ENCODE measurements around the gene SUB1.
A peak's percentile ranks its signal among the peaks of the same experiment; 100 is the strongest.
"Not testable (repeated sequence)": the region's sequence is repeated elsewhere in the genome, so short reads cannot be mapped to it uniquely, and the experiment has no call there.

SUB1 gene

GRCh38 chr5:32600054-32600622 is 14.8 kb downstream of the SUB1 start:
- peak; percentile 51 for DNase-seq (ENCODE audit: low read depth)

GRCh38 chr5:32601623-32602295 is 16.4 kb downstream of the SUB1 start:
- DNase-seq (ENCODE audit: low read depth): no peak

DNA sequence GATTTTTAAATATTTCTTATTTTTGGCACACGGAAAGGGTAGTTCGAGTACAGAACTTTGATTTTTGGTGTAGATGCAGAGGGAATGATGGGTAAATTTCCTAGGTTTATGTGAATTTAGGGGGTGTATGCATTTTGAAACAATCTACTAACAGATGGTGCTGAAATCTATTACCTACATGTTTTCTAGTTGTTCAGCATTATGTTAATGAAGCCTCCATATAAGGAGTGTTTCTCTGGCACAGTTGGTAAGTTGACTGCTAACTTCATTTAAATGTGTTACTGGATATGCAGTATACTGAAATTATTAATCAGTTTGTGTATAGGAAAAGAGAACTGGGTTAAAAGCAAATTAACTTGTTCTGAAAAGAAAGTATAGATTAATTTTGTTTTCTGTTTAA is 17.5 kb downstream of the SUB1 start:
- DNase-seq (ENCODE audit: low read depth): no peak

- no peak for DNase-seq (ENCODE audit: low read depth)
Observed at GRCh38 chr5:32604800-32605765, 19.7 kb downstream of the SUB1 start.

GRCh38 chr5:32605766-32606152 is 20.4 kb downstream of the SUB1 start:
- no peak for DNase-seq (ENCODE audit: low read depth)

DNA sequence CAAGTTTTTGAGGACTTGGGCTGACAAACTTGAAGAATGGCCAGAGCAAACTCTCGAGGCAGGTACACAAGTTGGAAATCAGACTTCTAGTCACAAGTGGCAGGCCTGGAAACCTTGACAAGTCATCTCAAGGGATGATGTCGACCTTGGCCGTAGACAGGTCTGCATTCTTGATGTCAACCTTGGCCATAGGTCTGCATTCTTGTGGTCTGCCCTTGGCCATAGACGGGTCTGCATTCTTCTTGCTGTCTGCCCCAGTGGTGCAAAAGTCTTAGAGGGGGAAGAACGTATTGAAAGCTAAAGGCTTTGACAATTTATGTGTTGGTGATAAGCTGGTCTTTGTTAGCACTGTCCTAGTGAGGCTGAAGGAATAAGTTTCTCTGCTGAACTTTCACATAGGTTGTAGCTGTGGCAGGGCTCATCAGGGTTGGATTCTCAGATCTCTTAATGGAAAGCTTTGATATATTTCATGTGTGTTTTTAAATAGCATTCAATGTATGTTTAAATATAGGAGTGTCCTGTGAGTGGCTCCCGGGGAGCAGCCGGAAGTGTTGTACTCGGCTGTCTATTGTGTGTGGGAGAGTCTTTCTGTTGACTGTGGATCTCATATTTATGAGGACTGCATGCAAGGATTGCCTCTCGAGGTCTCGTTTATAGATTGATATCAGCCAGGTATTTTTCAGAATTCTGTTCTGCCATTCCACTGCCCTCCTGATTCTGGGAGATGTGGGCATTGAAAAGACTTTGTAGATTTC is 27.0 kb downstream of the SUB1 start:
- DNase-seq (ENCODE audit: low read depth): peak; percentile 58

GRCh38 chr5:32613050-32613672 is 27.8 kb downstream of the SUB1 start:
- DNase-seq (ENCODE audit: low read depth): peak; percentile 69

DNA sequence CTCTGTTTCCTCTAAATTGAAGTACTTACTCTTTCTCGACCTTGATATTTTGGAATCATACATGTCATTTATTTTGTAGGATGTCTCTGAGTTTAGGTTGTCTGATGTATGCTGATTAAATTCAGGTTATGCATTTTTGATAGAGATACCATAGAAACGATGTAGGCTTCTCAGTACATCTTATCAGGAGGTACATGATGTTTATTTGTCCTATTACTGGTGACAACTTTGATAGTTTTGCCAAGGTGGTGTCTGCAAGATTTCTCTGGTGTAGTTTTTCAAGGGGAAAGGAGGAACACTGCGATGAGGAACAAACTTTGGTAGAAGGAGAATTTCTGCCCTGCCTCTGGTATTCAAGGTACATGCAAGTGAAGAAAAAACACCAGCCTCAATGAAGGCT is 29.9 kb downstream of the SUB1 start:
- DNase-seq (ENCODE audit: low read depth): no peak

- no peak for DNase-seq (ENCODE audit: low read depth)
Observed at GRCh38 chr5:32618962-32619361, 33.6 kb downstream of the SUB1 start.

DNA sequence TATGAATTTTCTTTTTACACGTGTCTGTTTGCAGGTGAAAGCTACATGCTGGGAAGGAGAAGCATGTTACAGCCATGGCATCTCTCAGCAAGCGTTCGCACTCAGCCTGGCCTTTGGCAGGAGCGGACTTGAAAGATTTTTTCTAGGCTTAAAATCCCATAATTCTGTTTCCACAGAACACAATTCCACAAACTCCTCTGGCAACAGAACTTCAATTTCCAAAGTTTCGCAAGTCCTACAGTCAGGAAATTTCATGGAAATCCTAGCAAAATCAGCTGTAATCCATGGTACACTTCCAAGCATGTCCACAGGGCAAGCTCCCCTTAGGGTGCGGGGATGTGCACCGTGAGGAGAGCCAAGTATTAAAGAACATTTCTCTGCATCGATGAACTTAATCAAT is 35.9 kb downstream of the SUB1 start:
- DNase-seq (ENCODE audit: low read depth): no peak

DNA sequence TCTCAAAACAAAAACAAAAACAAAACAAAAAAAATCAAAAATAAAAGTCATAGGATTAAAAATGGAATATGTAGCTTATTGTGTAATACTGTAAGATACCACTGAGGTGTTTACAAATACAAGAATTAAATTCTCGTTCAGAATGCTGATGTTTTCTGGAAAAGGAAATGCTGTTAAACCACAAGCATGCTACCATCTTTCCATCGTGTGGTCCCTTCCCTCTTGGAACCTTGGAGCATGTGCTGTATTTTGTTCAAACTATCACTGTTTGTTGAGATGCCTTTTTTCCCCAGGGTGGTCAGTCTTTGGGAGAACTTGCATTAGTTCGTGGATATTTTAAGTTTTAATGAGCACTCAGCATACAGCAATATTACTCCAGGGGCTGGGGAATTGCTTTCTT is 39.7 kb downstream of the SUB1 start:
- no peak for DNase-seq (ENCODE audit: low read depth)

GRCh38 chr5:32625547-32625946 is 40.2 kb downstream of the SUB1 start:
- DNase-seq (ENCODE audit: low read depth): no peak

- DNase-seq (ENCODE audit: low read depth): no peak
Observed at GRCh38 chr5:32627219-32627870, 42.0 kb downstream of the SUB1 start.

DNA sequence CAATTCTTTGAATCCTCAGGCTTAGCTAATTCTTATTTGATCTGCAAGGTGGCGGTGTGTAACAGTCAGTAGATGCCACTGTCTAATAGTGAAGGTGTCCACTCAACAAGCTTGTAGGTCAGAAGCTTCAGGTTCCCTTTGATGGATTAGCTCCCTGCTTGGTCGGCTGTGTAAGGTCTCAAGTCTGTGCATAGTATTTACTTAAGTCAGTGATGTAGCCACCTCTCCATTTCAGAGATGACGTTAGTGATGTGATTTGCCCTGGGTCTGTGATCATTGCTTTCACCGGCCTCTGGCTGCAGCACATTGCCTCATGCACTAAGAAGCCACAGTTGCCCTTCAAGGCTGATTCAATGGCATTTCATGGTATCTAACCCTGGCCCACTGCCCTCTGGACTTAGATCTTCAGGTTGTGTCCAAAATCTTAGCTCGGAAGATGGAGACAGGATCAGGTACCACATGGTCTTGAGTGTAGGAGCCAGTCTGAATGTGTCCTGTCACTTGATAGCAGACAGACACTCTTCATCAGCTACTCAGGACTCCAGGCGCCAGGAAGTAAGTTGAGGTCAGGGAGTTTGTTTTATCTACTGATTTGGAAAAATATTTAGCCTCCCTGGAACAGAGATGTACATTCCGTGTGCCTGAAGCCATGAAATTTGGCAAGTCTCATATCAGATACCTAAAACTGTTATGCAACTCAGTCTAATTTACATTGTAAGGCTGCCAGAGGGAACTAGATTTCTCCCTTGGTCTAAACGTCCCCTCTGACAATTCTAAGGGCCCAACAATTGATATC is 42.9 kb downstream of the SUB1 start:
- DNase-seq (ENCODE audit: low read depth): no peak

- DNase-seq (ENCODE audit: low read depth): no peak
Observed at GRCh38 chr5:32630867-32631491, 45.6 kb downstream of the SUB1 start.

DNA sequence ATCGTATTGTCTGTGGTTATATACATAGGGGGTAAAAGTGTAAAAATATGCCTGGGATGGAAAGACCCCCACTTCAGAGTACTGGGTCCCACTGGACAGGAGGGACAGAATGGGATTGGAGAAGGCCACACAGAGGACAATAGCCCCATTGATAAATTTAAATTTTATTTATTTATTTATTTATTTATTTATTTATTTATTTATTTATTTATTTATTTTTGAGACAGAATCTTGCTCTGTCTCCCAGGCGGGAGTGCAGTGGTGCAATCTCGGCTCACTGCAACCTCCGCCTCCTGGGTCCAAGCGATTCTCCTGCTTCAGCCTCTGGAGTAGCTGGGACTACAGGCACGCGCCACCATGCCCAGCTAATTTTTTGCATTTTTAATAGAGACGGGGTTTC is 47.7 kb downstream of the SUB1 start:
- not testable (repeated sequence) for DNase-seq (ENCODE audit: low read depth)

DNA sequence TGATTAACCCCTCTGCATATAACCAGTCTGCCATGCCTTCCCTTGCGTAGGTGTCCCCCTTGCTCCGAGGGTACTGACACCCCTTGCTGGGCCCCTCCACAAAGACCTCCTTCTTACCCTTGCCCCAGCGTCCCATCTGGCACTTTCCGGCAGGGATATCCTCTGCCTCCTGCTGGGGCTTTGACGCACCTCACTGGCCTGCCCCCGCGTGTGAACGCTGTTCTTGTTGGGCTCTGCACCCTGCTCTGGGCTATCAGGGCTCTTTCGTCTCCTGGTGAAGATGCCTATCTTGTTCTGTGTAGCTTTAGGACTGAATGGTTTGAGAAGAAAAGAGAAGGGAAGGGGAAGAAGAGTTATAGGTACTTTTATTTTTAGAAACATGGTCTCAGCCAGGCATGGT is 53.0 kb downstream of the SUB1 start:
- DNase-seq (ENCODE audit: low read depth): no peak

DNA sequence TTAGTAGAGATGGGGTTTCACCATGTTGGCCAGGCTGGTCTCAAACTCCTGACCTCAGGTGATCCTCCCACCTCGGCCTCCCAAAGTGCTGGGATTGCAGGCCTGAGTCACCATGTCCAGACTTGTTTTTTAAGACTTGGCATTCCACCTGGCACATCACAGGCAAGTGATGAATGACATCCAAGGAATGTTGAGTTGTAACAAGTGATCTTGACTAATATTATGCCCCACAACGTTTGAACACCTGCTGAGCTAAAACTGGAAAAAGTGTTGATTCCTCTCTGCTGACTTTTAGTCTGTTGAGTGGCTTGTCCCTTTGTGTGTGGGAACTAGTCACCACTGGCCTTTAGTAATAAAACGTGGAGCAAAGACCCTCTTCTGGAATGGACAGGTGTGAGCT is 54.6 kb downstream of the SUB1 start:
- DNase-seq (ENCODE audit: low read depth): peak; percentile 23

- DNase-seq (ENCODE audit: low read depth): peak; percentile 69
Observed at GRCh38 chr5:32642276-32643002, 57.1 kb downstream of the SUB1 start.

All from amniotic epithelial cell (primary cell).